ENCODE data around the gene ARAP1. TPM values are rescaled to one million over a fixed set of nuclear protein-coding genes. Genes with fewer than 3 reads are reported as not detected.

Gene ARAP1
- total and polyA plus RNA-seq, 2 donors (not counting 3 experiments of a cell fraction or from before 2014, with no cell fraction given), result 36.8 to 66.2 TPM

DNA sequence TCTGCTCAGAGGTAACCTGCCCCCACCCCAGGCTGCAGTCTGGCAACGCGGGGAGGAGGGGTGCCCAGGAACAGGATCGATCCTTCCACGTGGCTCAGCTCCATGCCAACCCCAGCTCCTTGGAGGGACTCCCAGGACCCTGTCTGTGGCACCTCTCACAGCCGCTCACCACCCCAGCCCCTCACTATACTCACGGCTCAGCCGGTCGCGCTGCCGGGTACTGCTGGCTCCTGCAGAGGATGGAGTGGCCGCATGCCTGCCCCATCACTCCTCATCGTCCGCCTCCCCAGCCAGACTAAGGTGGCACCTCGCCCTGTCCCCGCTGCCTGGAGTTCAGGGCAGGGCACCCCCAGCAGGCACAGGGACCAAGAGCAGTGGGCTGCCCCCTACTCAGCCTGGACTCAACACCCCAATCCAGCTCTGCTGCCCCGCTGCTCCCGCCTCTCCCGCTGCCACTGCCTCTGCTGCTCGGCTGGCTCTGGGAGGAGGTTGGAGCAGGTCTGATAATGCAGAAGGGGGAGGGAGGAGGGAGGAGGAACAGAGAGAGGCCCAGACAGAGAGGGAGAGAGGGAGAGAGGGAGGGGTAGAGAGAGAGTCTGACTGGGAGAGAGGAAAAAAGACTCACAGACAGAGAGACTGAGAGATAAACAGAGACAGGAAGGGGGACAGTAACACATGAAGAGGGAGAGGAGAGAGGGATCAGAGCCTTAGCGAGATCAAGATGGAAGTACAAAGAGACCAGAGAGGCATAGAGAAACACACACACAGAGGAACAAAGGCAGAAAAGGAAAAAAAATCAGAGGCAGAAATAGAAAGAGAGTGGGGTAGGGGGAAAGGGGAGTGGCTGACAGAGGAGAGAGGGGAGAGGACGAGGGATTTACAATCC is 78.0 kb downstream of the ARAP1 start, which contains the start of gene PDE2A:
PDE2A (minus strand) TSS at position 480 of the 886 bp plus-strand sequence; CDS start at position 265, 215 bp downstream.
- Histone ChIP-seq H3K9ac (replicated peaks; ENCODE audit: extremely low read depth, insufficient read depth, low read length) (no peak within 1 kb of the TSS), H3K27ac (ENCODE audit: insufficient read depth, low read depth, low read length) (no peak within 1 kb of the TSS), H3K27me3 (ENCODE audit: control insufficient read depth in 2 of 2, insufficient read depth in 2 of 2, low read length in 2 of 2) (peaks cover 37 to 45% of the 10 kb centered on the region in 2 experiments), H2AFZ (ENCODE audit: low read depth, low read length) (no peak within 1 kb of the TSS), H3K36me3 (ENCODE audit: control insufficient read depth in 2 of 2, extremely low read depth in 1 of 2, insufficient read depth in 2 of 2, low read length in 2 of 2) (no peaks in the 10 kb centered on the region), H3K4me2 (ENCODE audit: insufficient read depth, low read length) (no peak within 1 kb of the TSS), H3K4me3 (replicated peaks in 1 of 3; ENCODE audit: insufficient read depth in 1 of 3, low read depth in 1 of 3, low read length in 3 of 3) (no peak within 1 kb of the TSS), H3K4me1 (ENCODE audit: control insufficient read depth, extremely low read depth, insufficient read depth, low read length) (no peaks in the 10 kb centered on the region), H3K9me3 (replicated peaks; ENCODE audit: control insufficient read depth, insufficient read depth, low read length) (no peaks in the 10 kb centered on the region), H3K9me1 (replicated peaks; ENCODE audit: control insufficient read depth, extremely low read depth, insufficient read depth, low read length) (no peaks in the 10 kb centered on the region), H3K79me2 (ENCODE audit: control insufficient read depth, insufficient read depth, low read length) (no peaks in the 10 kb centered on the region), H4K20me1 (replicated peaks; ENCODE audit: control insufficient read depth, extremely low read depth, insufficient read depth, low read length) (no peaks in the 10 kb centered on the region)
- POLR2A ChIA-PET, result no interaction called here
- no TSS peak for BruUV-seq (replicated peaks)
- CTCF ChIA-PET, result interaction anchor here (1.0 to 13.1 kb wide), 5 partner anchors 10 to 203 kb away, joined by 4 to 339 read pairs (median 14); no protein-coding TSS in a partner anchor
- FAIRE-seq, result no peak
- intact Hi-C loops (cut with micrococcal nuclease) (no loop called here), dilution Hi-C loops (cut with MboI; ENCODE audit: extremely low pct_ligation_motif_present, low sequenced_read_pairs) (no loop called here)
- no peak for DNase-seq (ENCODE audit: low read depth, low spot score)
- TF ChIP-seq POLR2A (IDR thresholded peaks at IDR 0.05; ENCODE audit: low read depth, low read length) (no peak), GATA2 (IDR thresholded peaks at IDR 0.05; ENCODE audit: insufficient read depth, insufficient read length, low read depth, low read length) (no peak), EZH2 (IDR thresholded peaks at IDR 0.05; ENCODE audit: borderline replicate concordance, low read depth, low read length, severe bottlenecking) (no peak), JUN (IDR thresholded peaks at IDR 0.05; ENCODE audit: borderline replicate concordance, insufficient read depth, insufficient read length, low read depth) (no peak), FOS (IDR thresholded peaks at IDR 0.05; ENCODE audit: borderline replicate concordance, insufficient read depth, low read length) (no peak), MYC (IDR thresholded peaks at IDR 0.05; ENCODE audit: low read depth, low read length) (no peak)
- TF ChIP-seq, protein P1, sequence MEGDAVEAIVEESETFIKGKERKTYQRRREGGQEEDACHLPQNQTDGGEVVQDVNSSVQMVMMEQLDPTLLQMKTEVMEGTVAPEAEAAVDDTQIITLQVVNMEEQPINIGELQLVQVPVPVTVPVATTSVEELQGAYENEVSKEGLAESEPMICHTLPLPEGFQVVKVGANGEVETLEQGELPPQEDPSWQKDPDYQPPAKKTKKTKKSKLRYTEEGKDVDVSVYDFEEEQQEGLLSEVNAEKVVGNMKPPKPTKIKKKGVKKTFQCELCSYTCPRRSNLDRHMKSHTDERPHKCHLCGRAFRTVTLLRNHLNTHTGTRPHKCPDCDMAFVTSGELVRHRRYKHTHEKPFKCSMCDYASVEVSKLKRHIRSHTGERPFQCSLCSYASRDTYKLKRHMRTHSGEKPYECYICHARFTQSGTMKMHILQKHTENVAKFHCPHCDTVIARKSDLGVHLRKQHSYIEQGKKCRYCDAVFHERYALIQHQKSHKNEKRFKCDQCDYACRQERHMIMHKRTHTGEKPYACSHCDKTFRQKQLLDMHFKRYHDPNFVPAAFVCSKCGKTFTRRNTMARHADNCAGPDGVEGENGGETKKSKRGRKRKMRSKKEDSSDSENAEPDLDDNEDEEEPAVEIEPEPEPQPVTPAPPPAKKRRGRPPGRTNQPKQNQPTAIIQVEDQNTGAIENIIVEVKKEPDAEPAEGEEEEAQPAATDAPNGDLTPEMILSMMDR (IDR thresholded peaks at IDR 0.05; ENCODE audit: extremely low read depth in 1 of 2, insufficient read depth in 1 of 2, low read depth in 1 of 2, low read length in 2 of 2), result no peak
- TF ChIP-seq, protein P2, sequence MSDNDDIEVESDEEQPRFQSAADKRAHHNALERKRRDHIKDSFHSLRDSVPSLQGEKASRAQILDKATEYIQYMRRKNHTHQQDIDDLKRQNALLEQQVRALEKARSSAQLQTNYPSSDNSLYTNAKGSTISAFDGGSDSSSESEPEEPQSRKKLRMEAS (IDR thresholded peaks at IDR 0.05; ENCODE audit: insufficient read depth, insufficient read length), result no peak
